ENCODE data around the gene ACSF3. TPM values are rescaled to one million over a fixed set of nuclear protein-coding genes. Genes with fewer than 3 reads are reported as not detected.

ACSF3 gene
- total and polyA plus RNA-seq, 2 donors (not counting 1 experiment from before 2014, with no cell fraction given), result 9.2 to 23.1 TPM

GRCh38 chr16:89087922-89088497 is 5.6 kb upstream of the ACSF3 start:
- Histone ChIP-seq H3K27me3 (ENCODE audit: control insufficient read depth, insufficient read depth, low read length) (peaks cover 15% of the 10 kb centered on the region), H2AFZ (ENCODE audit: low read length) (no peak overlapping the region), H3K79me2 (ENCODE audit: control insufficient read depth, insufficient read depth, low read length) (no peaks in the 10 kb centered on the region), H3K4me3 (replicated peaks in 1 of 4; ENCODE audit: control extremely low read depth in 1 of 4, insufficient read depth in 1 of 4, low read depth in 3 of 4, low read length in 4 of 4) (no peak overlapping the region), H3K4me1 (ENCODE audit: control insufficient read depth, extremely low read depth, insufficient read depth, low read length) (no peaks in the 10 kb centered on the region), H4K20me1 (ENCODE audit: control insufficient read depth, extremely low read depth, insufficient read depth, low read length) (no peaks in the 10 kb centered on the region), H3K9me3 (ENCODE audit: control insufficient read depth, insufficient read depth, low read depth, low read length) (no peaks in the 10 kb centered on the region), H3K36me3 (ENCODE audit: control insufficient read depth, insufficient read depth, low read length) (no peaks in the 10 kb centered on the region), H3K9ac (ENCODE audit: insufficient read depth, low read length) (no peak overlapping the region), H3K4me2 (ENCODE audit: extremely low read depth, insufficient read depth, low read length) (no peak overlapping the region), H3K27ac (ENCODE audit: insufficient read depth, low read length) (no peak overlapping the region)
- TF ChIP-seq EZH2 (IDR thresholded peaks at IDR 0.05; ENCODE audit: low read length, missing control alignments), result no peak
- TF ChIP-seq CTCF (conservative IDR thresholded peaks at IDR 0.05 in 1 of 2, IDR thresholded peaks at IDR 0.05 in 1 of 2; ENCODE audit: low read depth in 1 of 2, low read length in 2 of 2), result no peak
- no peak for DNase-seq (ENCODE audit: low read depth in 2 of 2)

- H3K27me3 ChIP-seq (ENCODE audit: control insufficient read depth, insufficient read depth, low read length), result peaks cover 15% of the 10 kb centered on the region
- no peak overlapping the region for H3K4me3 ChIP-seq (replicated peaks in 1 of 4; ENCODE audit: control extremely low read depth in 1 of 4, insufficient read depth in 1 of 4, low read depth in 3 of 4, low read length in 4 of 4)
- TF ChIP-seq CTCF (conservative IDR thresholded peaks at IDR 0.05 in 1 of 2, IDR thresholded peaks at IDR 0.05 in 1 of 2; ENCODE audit: low read depth in 1 of 2, low read length in 2 of 2) (no peak), EZH2 (IDR thresholded peaks at IDR 0.05; ENCODE audit: low read length, missing control alignments) (peak; percentile 53)
- no peaks in the 10 kb centered on the region for H3K4me1 ChIP-seq (ENCODE audit: control insufficient read depth, extremely low read depth, insufficient read depth, low read length)
- no peaks in the 10 kb centered on the region for H3K36me3 ChIP-seq (ENCODE audit: control insufficient read depth, insufficient read depth, low read length)
- DNase-seq (ENCODE audit: low read depth in 2 of 2), result no peak
- H2AFZ ChIP-seq (ENCODE audit: low read length), result no peak overlapping the region
- no peaks in the 10 kb centered on the region for H3K9me3 ChIP-seq (ENCODE audit: control insufficient read depth, insufficient read depth, low read depth, low read length)
- no peaks in the 10 kb centered on the region for H4K20me1 ChIP-seq (ENCODE audit: control insufficient read depth, extremely low read depth, insufficient read depth, low read length)
- peaks cover 2% of the 10 kb centered on the region for H3K79me2 ChIP-seq (ENCODE audit: control insufficient read depth, insufficient read depth, low read length)
- no peak overlapping the region for H3K9ac ChIP-seq (ENCODE audit: insufficient read depth, low read length)
- H3K27ac ChIP-seq (ENCODE audit: insufficient read depth, low read length), result no peak overlapping the region
- H3K4me2 ChIP-seq (ENCODE audit: extremely low read depth, insufficient read depth, low read length), result no peak overlapping the region
Measured at GRCh38 chr16:89089120-89089519, 4.5 kb upstream of the ACSF3 start.

GRCh38 chr16:89090182-89090630 is 3.4 kb upstream of the ACSF3 start:
- Histone ChIP-seq H3K9me3 (ENCODE audit: control insufficient read depth, insufficient read depth, low read depth, low read length) (no peaks in the 10 kb centered on the region), H3K27me3 (ENCODE audit: control insufficient read depth, insufficient read depth, low read length) (peaks cover 15% of the 10 kb centered on the region), H3K4me1 (ENCODE audit: control insufficient read depth, extremely low read depth, insufficient read depth, low read length) (peaks cover 5% of the 10 kb centered on the region), H3K36me3 (ENCODE audit: control insufficient read depth, insufficient read depth, low read length) (no peaks in the 10 kb centered on the region), H3K9ac (ENCODE audit: insufficient read depth, low read length) (no peak overlapping the region), H4K20me1 (ENCODE audit: control insufficient read depth, extremely low read depth, insufficient read depth, low read length) (no peaks in the 10 kb centered on the region), H2AFZ (ENCODE audit: low read length) (no peak overlapping the region), H3K79me2 (ENCODE audit: control insufficient read depth, insufficient read depth, low read length) (peaks cover 13% of the 10 kb centered on the region), H3K4me2 (ENCODE audit: extremely low read depth, insufficient read depth, low read length) (no peak overlapping the region), H3K27ac (ENCODE audit: insufficient read depth, low read length) (no peak overlapping the region), H3K4me3 (replicated peaks in 1 of 4; ENCODE audit: control extremely low read depth in 1 of 4, insufficient read depth in 1 of 4, low read depth in 3 of 4, low read length in 4 of 4) (no peak overlapping the region)
- no peak for DNase-seq (ENCODE audit: low read depth in 2 of 2)
- TF ChIP-seq CTCF (conservative IDR thresholded peaks at IDR 0.05 in 1 of 2, IDR thresholded peaks at IDR 0.05 in 1 of 2; ENCODE audit: low read depth in 1 of 2, low read length in 2 of 2), result no peak
- TF ChIP-seq EZH2 (IDR thresholded peaks at IDR 0.05; ENCODE audit: low read length, missing control alignments), result no peak

All from fibroblast of lung (primary cell).